Renal cortical epithelial cell (primary cell): ENCODE data around the gene PLEKHG5. TPM values are rescaled to one million over a fixed set of nuclear protein-coding genes. Genes with fewer than 3 reads are reported as not detected.

ENCODE experiments used
- DNase-seq: peaks from one replicate; pipeline ENCODE4 v3.0.0-alpha.2; 2011; ENCODE audit warnings: low read depth
- total RNA-seq: library from RNA; depleted of rRNA; stranded (reverse); fragments of >200 nt; gene quantifications from 2 replicates; pipeline ENCODE4 v1.2.3, GENCODE V29; 2014

Gene PLEKHG5
- total RNA-seq, 1 donor from 2014 or later: 22.2 TPM

DNA sequence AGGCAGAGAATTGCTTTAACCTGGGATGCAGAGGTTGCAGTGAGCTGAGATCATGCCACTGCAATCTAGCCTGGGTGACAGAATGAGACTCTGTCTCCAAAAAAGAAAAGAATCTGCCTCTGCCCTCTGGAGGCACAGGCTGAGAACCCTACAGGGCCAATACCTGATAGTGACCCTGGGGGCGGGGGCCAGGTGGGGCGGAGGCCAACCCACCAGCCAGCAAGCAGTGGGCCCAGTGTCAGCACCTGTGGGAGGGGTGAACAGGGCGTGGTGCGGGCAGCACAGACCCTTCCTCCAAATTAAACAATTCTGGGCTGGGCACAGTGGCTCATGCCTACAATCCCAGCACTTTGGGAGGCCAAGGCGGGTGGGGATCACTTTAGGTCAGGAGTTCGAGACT, 19.0 kb upstream of the PLEKHG5 start:
- DNase-seq: no peak

DNA sequence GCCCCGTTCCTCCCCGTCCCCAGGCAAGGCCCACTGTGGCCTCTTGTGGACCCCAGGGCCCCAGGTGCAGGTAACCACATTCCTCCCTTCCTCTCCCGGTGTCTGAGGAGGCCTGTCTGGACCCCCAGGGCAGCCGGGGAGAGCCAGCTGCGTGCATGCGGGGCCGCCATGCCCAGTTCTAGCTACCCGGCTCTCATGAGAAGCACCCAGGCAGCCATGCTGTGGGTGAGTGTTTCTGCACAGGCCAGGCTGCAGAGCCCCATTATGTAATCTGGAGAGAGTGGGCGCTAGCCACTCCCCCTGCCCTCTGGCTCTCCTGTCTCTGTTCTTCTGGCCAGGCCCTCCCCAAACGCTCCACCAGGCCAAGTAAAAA, 18.4 kb upstream of the PLEKHG5 start:
- DNase-seq: no peak

DNA sequence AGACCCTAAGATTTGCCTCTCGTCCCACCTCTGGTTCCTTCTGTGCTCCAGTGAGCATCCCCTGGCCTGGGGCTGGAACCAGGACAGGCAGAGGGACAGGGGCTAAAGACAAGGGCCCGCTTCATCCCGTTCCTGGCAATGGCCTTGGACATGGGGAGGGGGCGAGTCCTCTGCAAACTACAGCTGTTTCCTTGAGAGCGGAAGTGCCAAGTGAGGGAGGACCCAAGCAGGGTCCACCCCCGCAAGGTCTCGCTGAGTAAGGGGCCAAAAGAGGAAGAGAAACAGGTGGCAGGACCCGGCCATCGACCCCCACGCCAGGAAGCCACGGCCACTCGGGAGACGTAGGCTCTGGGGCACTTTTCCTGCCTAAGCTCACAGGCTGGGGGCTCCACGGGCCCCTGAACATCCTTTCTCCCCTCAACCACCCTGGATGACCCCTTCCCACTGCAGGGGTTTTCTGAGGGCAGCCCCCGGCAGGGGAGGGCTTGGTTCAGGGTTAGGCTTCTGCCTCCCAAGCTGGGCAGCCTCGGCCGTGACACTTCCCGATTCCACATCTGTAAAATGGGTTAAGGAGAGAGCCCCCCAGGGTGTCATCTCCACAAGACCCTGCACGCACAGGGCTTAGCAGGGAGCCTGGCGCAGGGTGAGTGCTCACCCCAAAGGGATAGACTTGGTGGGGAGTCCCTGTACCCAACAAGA, 17.9 kb upstream of the PLEKHG5 start:
- no peak for DNase-seq

DNA sequence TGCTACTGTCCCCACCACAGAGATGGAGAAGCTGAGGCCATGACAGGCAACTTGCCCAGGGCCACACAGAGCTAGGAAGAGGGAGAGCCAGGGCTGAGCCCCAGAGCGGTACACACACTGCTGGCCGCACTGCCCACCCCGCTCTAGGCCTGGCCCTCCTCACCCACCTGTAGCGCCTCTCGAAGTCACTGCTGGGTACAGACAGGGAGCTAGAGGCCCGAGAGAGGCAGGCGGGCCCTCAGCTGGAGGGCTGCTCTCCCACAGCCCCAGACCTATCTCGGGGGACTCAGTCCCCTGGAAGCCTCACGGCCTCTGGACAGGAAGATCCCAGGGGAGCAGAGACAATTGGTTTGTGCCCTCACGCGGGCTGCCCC, 17.3 kb upstream of the PLEKHG5 start:
- no peak for DNase-seq

DNA sequence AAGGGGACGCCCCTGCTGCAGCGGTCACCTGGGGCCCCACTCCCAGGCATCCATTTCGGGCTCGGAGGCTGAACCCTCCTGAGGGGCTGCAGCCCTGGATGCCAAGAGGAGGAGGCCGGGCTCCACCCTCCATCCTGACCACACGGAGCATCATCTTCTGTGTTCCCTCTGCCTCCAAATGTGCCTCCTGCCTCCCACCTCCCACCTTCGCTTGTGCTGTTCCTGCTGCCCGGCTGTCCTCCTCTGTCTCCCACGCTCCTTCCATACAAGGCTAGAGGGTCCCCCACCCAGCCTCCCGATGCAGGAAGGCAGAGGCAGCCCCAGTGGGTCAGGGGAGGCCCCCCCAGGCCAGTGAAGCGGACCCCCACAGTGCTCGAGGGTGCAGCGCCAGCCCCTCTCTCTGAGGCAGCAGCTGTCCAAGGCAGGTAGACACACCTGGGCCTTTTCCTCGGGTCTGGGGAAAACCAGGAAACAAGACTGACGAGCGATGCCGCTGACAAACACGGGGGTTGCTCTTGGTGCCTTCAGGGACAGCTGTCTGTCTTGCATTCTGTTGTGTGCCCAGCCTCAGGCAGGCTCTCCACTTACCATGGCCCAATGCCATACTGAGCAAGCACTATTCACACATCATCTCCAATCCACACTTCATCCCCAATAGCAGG, 16.8 kb upstream of the PLEKHG5 start:
- DNase-seq: no peak

DNA sequence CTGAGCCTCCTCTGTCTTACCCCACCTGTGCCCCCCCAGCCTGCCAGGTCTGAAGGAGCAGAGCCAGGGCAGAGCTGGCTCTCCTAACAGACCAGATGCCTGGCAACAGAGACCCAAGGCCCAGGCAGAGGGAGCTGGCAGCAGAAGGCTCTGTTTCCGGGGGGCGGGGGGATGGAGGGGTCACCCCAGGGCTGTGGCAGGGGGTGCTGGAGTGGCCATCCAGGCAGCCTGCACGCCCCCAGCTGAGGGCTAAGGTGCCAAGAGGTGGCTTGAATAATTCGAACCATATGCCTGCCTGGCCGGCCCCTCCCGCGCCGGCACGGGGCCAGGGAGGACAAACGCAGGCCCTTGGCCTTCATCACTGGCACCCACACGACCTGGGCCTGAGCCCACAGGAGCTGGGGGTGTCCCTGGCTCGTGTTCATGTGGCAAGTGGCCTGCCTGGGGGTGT, 16.0 kb upstream of the PLEKHG5 start:
- DNase-seq: no peak

DNA sequence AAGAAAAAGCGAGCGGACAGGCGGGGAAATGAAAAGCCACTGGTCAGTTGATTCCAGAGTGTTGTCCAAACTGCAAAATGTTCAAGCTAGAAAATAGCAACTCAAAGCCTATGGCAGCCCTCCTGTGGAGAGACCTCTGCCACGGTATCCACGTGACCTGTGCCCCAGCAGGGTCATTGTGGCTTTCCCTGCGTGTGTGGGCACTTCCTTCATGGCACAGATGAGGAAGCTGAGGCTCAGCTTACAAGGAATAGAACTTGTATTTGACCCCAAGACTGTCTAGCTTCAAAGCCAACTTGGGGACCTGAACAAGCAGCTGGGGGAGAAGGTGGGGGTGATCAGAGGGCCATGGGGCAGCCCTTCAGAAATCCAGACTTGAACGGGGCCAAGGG, 15.6 kb upstream of the PLEKHG5 start:
- no peak for DNase-seq

DNA sequence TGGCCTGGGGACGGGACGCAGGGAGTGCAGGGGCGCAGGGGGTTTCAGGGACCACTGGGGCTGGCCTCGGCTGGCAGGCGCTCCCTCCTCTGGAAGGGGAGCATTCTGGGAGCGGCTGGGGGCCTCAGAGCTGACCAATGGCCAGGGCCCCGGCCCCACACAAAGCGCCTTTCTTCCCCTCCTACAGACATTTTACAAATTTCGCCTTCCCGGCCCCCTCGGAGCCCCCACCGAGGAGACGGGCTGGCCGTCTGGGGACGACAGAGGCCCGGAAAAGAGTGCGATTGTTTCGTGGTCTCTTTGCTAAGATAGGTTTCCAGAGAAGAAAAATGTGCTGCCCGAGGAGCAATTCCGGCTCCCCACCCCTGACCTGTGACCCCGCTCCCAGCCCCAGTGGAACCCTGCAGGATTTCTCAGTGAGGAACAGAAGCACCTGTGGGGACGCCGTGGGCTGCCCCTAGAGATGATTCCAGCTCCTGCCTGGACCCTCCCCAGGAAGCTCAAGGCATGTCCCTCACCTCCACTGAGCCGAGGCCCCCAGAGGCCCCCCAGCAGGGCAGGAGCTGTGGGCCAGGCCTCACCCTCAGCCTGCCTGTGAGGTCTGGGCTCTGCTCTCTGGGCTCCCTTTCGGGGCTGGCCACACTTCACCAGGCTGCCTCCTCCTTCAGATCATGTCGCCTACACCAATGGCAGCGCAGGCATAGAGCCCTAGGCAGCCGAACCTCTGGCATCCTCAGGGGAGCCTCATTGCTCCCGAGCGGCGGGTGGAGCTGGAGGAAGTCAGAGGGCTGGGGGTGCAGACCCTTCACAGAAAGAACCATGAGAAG, 15.0 kb upstream of the PLEKHG5 start:
- no peak for DNase-seq

DNA sequence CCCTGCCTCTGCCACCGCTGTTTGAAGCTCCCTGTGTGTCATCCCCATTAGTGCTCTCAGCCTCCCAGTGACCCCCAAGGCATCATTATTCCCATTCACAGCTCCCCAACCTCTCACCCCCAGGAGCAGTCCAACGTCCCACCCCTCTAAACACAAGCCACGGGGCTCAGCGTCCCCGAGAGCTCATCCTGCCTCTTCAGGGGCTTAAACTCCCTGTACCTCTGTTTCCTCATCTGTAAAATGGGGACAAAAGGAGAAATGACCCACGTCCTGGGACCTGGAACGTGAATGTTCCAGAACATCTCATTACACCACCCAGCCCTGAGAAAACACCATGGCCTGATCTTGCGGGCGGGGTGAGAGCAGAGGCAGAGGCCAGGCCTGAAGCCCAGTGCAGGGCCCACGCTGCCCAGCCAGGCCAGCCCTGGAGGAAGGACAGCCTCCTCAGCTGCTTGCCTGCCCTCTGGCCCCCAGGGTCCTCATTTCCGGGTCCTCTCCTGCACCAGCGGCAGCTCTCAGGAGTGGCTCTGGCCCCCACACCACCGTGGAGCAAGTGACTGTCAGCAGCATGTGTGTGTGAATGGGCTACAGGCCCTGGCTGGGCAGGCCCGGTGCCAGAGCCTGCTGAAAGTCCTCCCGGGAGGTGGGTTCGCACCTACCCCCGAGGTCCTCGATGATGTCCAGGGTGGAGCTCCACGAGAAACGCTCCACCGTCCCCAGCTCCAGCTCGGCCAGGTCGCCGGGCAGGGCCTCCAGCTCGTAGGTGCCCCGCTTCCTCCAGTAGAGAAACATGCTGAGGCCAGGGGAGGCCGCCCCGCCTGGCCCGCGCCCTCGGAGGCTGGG, 14.1 kb upstream of the PLEKHG5 start:
- no peak for DNase-seq

DNA sequence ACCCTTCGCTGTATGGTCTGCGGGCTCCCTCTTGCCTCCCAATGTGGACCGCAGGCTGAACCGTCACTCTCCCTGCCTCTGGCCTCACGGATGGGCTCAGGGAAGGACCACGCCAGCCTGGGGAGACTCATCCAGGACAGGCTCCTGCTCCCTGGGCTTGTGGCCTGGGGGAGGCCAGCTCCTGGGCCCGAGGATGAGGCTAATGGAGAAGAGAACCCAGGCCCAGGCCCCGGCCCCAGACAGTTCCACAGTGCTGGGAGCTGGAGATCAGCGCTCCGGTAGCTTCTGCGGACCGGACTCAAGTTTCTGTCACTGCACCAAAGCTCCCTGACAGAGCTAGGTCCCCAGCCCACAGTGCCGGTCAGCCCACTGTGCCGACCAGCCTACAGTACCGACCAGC, 13.4 kb upstream of the PLEKHG5 start:
- no peak for DNase-seq

DNA sequence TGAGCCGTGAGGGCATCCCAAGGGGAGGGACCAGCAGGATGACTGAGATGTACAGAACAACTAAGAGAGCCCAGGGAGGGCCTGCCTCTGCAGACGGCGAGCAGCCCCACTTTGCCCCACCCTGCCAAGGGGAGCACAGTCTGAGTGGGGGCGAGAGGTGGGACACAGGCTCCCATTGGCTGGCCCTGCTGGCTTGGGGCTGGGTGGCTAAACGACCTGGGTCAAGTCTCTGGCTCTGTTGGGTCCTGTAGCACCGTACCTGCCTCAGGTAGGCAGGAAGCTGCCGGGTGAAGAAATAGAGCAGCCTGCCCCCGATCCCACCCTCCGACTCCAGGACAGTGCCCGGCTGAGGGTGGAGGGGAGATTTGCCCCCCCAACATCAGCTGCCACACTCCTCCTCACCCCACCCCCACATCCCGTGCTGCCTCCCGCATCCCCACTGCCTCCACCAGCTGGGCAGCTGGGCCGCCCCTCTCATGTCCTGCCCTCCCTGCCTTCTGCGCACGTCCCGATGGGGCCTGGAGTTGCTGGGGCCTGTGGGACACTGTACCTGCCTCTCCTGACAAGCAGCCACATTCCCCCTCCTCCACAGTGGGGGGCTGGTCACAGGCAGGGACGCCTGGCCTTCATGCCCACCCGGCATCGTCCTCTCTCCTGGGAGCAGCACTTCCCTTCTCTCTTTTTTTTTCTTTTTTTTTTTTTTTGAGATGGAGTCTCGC, 12.6 kb upstream of the PLEKHG5 start:
- DNase-seq: no peak

DNA sequence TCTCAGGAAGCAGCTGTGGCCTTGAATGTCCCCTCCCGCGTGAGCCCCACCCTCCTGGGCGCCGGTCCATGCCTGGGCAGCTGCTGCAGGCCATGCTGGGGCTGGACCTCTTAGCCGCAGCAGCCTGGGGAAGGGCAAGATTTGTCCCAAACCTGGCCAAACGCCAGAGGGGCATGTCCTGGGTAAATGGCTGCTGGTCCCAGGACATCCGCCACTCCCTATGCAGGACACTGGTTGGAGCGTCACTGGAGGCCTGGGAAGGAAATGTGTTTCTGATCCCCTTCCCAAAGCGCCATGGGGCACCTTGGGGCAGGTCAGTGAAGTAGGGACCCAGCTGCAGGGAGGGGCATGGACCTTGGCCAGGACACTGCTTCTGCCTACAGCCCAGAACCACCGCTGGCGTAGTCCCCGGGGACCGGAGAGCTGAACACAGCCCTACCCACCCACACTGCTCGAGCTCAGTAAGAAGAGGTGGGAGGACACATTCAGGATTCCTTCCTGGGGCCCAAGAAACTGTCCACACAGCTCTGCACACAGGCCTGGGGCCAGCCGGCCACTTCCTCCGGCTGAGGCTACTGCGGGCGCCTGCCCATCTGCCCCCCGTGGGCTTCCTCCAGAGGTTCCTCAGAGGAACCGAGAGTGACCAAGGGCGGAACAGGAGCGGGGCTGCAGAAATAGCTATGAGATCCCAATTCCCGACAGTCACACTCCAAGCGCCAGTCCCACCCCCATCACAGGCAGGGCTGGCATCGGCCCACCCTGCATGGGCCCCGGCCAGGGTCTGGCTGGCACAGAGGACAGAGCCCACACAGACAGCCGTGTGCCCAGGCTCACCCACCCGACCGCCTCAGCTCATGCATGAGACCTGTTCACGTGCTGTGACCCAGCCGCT, 10.8 kb upstream of the PLEKHG5 start:
- no peak for DNase-seq

DNA sequence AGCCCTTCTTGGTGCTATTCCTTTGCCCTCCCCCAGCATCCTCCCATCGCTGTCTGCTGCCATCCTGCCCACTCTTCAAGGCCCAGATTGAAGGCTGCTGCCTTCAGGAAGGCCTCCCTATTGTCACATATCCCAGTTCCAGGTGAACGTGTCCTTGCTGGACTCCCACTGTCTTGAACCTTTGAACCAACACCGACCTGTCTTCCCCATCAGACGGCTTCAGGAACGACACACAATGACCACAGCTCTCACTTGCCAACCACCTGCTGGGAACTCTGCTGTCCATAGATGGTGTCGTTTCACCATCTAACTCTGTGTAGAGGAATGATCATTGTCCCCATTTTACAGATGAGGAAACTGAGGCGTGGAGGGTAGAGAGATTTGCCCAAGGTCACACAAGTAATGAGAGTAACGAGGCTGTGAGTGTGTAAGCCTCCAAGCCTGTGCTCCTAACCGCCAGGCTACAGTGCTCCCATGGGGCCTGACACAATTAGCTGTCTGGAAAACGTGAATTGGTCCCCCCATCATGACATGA, 9.9 kb upstream of the PLEKHG5 start:
- DNase-seq: no peak

DNA sequence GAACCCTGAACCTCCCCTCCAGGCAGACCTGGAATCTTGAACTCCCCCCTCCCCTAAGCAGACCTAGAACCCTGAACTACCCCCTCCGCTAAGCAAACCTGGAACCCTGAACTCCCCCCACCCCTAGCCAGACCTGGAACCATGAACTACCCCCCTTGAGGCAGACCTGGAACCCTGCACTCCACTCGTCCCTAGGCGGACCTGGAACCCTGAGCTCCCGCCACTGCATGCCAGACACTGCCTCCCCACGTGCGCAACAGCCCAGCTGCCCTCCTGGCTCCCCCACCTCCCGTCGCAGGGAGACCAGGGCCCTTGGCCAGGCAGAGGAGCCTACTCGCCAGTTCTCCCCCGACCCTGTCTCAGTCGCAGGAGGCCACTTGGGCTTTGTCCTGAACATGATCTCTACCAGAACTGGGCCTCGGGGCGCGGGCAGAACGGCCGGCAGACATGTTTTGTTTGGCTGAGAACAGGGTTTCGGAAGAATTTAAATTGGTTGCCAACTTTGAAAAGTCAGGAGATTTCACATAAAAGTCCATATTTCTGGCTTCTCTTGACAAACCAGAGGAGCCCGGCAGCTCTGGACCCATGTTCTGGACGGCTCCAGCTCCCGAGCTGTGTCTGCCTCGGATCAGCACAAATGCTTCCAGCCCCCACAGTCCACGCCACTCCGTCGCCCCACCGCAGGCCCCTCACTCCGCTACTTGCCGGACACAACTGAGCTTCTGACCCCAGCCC, 9.2 kb upstream of the PLEKHG5 start:
- no peak for DNase-seq

DNA sequence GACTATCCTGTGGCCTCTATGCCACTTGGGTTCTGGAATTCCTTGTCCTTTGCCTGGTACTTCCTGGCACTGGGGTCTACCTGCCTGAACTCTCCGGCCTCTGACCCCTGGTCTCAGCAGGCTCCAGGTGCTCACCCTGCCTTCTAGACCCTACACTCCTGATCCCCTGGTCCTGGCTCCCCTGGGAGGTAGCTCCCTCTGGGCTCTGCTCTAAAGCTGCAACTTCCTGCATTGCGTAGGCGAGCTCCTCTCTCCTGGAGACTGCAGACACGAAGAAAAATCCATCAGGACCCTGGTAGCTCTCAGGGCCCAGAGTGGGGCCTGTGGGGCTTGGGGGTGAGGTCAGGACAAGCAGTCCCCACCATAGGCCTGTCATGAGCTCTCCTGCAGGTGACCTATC, 7.8 kb upstream of the PLEKHG5 start:
- no peak for DNase-seq

DNA sequence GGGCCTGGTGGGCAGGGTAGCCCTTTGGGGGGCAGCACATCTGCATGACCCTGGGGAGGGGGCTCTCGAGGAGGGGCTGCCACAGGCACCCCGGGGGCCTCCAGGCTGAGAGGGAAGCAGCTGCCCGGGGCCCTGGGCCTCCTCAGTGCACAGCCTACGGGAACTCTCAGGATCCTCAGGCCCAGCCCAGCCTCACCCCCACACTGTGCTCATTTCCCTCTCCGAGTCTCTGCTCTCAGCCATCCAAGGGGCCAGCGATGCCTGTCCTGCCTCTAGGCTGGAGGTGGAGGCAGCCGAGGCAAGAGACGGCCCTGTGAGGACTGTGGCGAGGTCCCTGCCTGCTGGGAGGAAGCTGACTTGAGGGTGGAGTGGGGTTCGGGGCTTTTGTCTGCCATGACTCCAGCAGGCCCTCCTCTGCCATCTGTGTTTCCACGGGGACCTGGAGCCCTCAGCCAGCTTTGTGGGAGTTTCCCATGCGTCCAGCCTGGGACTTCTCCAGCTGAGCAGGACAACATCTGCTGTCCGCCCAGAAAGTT, 7.2 kb upstream of the PLEKHG5 start:
- DNase-seq: no peak

DNA sequence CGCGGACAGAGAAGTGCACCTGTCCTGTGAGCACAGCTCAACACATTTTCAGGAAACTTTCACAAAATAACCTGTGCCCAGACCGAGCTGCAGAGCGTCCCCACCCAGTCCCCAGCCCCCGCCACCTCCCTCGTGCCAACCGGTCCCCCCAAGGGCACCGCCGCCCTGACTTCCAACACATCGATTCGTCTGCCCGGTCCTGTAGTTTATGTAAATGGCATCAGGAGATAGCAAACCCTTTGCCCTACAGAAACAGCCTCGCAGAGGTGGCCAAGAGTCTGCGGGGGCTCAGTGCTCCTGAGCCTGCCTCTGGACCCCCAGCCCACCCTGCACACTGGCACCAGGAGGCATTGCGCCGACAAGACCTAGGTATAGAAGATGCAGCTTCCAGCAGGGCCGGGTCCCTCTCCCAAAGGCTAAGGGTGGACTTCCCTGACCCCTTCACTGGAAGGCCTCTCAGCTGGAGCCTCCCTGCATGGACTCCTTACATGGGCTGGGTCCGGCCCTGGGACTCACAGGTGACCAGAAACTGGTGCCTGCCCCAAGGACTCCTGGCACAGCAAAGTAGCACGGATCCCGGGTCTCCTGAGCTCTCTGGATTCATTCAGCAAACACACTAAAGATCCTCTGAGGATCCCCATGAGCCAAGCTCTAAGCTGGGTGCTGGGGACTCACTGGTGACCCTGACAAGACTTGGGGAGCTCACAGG, 6.6 kb upstream of the PLEKHG5 start:
- no peak for DNase-seq

DNA sequence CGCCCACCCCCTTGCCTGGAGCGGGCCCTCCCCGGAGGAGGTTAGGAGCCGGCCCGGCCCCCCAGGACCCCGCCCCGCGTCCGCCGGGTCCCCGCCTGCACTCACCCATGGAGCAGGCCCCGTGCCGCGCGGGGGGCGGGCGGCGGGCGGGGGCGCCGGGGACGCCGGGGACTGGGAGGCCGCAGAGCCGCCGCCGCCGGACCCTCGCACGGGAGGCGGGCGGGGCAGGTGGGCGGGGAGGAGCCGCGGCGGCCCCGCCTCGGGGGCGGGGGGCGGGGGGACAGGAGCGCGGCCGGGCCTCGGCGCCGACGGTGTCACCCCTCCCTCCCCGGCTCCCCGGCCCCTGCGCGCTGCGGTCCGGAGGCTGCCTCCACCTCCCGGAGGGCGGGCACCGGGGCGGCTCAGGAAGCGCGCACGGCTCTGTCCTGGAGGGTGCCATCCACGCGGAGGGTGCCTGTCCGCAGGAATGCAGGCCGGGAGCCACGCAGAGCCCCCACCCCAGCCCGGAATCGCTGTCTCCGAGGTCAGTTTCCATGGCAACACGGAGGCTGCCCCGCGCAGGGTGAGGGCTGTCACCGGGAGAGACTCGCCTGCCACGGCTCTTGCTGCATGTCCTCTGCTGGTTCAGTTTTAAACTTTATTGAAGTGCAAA, 5.9 kb upstream of the PLEKHG5 start:
- no peak for DNase-seq
